ENCODE measurements around the gene TTC28. TPM values are rescaled to one million over a fixed set of nuclear protein-coding genes. Genes with fewer than 3 reads are reported as not detected.

TTC28 gene
- total and polyA plus RNA-seq, 10 of the 15 experiments (the other 5 are each of a cell fraction or from before 2014, with no cell fraction given): 0.15 to 8.4 (median 1.4) TPM

DNA sequence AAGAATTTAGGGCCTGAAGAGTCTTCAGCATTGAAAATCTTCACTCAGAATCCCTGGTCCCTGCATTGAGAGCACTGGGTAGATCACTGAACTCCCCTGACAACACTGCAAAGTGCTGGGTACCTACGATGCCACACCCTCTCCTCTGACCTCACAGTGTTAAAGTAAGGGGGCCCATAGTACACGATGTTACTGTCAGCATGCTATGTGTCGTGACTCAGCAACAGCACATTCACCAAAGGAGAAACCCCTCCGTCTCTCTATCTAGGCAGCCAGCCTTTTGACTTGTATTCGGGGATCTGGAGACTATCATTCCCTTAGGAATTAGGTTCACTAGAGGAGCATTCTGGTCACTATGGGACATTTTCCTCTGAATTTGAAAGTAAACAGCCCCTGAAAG, 693.2 kb downstream of the TTC28 start:
- H3K9me3 ChIP-seq (replicated peaks; ENCODE audit: control insufficient read depth, insufficient read depth, low read length): no peaks in the 10 kb centered on the region
- TF ChIP-seq NFIC (IDR thresholded peaks at IDR 0.05; ENCODE audit: low read depth, low read length): no peak
- TF ChIP-seq PML (IDR thresholded peaks at IDR 0.05; ENCODE audit: low read length): no peak
- no peak for TF ChIP-seq GATAD2B (conservative IDR thresholded peaks at IDR 0.05; ENCODE audit: low read depth)
- TF ChIP-seq FOXK2 (IDR thresholded peaks at IDR 0.05): no peak
- TF ChIP-seq CHD1 (IDR thresholded peaks at IDR 0.05; ENCODE audit: low read depth, low read length): no peak
- TF ChIP-seq NFYA (IDR thresholded peaks at IDR 0.05; ENCODE audit: borderline replicate concordance, low read depth, low read length): no peak
- no peak for TF ChIP-seq ZNF217 (IDR thresholded peaks at IDR 0.05)
- TF ChIP-seq, protein P1, sequence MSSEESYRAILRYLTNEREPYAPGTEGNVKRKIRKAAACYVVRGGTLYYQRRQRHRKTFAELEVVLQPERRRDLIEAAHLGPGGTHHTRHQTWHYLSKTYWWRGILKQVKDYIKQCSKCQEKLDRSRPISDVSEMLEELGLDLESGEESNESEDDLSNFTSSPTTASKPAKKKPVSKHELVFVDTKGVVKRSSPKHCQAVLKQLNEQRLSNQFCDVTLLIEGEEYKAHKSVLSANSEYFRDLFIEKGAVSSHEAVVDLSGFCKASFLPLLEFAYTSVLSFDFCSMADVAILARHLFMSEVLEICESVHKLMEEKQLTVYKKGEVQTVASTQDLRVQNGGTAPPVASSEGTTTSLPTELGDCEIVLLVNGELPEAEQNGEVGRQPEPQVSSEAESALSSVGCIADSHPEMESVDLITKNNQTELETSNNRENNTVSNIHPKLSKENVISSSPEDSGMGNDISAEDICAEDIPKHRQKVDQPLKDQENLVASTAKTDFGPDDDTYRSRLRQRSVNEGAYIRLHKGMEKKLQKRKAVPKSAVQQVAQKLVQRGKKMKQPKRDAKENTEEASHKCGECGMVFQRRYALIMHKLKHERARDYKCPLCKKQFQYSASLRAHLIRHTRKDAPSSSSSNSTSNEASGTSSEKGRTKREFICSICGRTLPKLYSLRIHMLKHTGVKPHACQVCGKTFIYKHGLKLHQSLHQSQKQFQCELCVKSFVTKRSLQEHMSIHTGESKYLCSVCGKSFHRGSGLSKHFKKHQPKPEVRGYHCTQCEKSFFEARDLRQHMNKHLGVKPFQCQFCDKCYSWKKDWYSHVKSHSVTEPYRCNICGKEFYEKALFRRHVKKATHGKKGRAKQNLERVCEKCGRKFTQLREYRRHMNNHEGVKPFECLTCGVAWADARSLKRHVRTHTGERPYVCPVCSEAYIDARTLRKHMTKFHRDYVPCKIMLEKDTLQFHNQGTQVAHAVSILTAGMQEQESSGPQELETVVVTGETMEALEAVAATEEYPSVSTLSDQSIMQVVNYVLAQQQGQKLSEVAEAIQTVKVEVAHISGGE (CRISPR knock-in tag; IDR thresholded peaks at IDR 0.05): no peak
- BruUV-seq (replicated peaks): no TSS peak
- no peaks in the 10 kb centered on the region for H3K79me2 ChIP-seq (ENCODE audit: control insufficient read depth, insufficient read depth, low read length)
- 55% methylated on average over 5 of the region's 5 CpGs for WGBS (ENCODE audit: insufficient coverage, insufficient replicate concordance, low lambda C conversion rate, missing lambda C conversion rate)
- no peak for DNase-seq (ENCODE audit: low read depth, low spot score)
- no peak overlapping the region for H3K4me2 ChIP-seq (ENCODE audit: control insufficient read depth, insufficient read depth)
- H2AFZ ChIP-seq (ENCODE audit: control insufficient read depth, low read depth, low read length): no peak overlapping the region
- intact Hi-C loops (cut with micrococcal nuclease; ENCODE audit: unreplicated experiment) (no loop called here), in situ Hi-C loops (cut with MboI) (no loop called here)
- ChIA-PET POLR2A (no interaction called here), SMC1A (ENCODE audit: uncharacterized antibody, unreplicated experiment) (no interaction called here), RAD21 (ENCODE audit: unreplicated experiment) (no interaction called here), CTCF (no interaction called here)
- H3K27ac ChIP-seq (ENCODE audit: control insufficient read depth, insufficient read depth): no peak overlapping the region
- no peak overlapping the region for H3K4me3 ChIP-seq
- H3K9ac ChIP-seq (ENCODE audit: control insufficient read depth, insufficient read depth, low read length): no peak overlapping the region
- ATAC-seq: no peak
- H3K27me3 ChIP-seq (replicated peaks in 1 of 2; ENCODE audit: control insufficient read depth in 2 of 2, insufficient read depth in 2 of 2, low read length in 1 of 2): no peaks in the 10 kb centered on the region
- no peaks in the 10 kb centered on the region for H3K4me1 ChIP-seq (ENCODE audit: control insufficient read depth, insufficient read depth, low read length)
- H4K20me1 ChIP-seq (ENCODE audit: control insufficient read depth, insufficient read depth): no peaks in the 10 kb centered on the region
- no peak for FAIRE-seq
- no peaks in the 10 kb centered on the region for H3K36me3 ChIP-seq (ENCODE audit: control insufficient read depth in 2 of 2, insufficient read depth in 2 of 2, low read length in 1 of 2)

Measured in GM12878 (cell line).